Urinary bladder (tissue), 4 donors: Measurements from ENCODE around the gene GPC4. TPM values are rescaled to one million over a fixed set of nuclear protein-coding genes. Genes with fewer than 3 reads are reported as not detected.

ENCODE experiments used
- DNase-seq: peaks from one replicate; pipeline ENCODE4 v3.0.0-alpha.2; 2015; ENCODE audit errors: extremely low spot score
- H3K27ac ChIP-seq: one replicate; pipeline ENCODE4 v1.5.1; 2013; ENCODE audit warnings: low read depth, mild to moderate bottlenecking, moderate library complexity
- H3K36me3 ChIP-seq: one replicate; pipeline ENCODE4 v1.6.1; 2013; ENCODE audit warnings: mild to moderate bottlenecking, moderate library complexity; ENCODE audit not compliant: insufficient read depth
- H3K4me1 ChIP-seq: one replicate; pipeline ENCODE4 v1.6.1; 2013; ENCODE audit warnings: mild to moderate bottlenecking, moderate library complexity; ENCODE audit not compliant: insufficient read depth
- H3K4me3 ChIP-seq: one replicate; pipeline ENCODE4 v1.5.1; 2013; ENCODE audit warnings: low read depth, low read length
- WGBS: extraction: QIAGEN DNeasy Blood & Tissue Kit; methylation state at CpG from one replicate; pipeline ENCODE4 v1.1.7; 2013; 5-methylcytosine and 5-hydroxymethylcytosine counted together
- polyA plus RNA-seq: library from polyadenylated mRNA; stranded (reverse); fragments of 200-250 nt; gene quantifications from one replicate; pipeline ENCODE4 v1.2.3, GENCODE V29; 2013
- total RNA-seq: library from RNA; depleted of rRNA; stranded (reverse); fragments of >200 nt; gene quantifications from one replicate; pipeline ENCODE4 v1.2.3, GENCODE V29; 2014
- donor health status: healthy with polysubstance abuse.
- donor health status: healthy.

The GPC4 gene
- total and polyA plus RNA-seq, 2 donors: 16.9 to 18.3 TPM

GRCh38 chrX:133434197-133434820, 19.0 kb upstream of the GPC4 start:
- Histone ChIP-seq H3K27ac (no peak overlapping the region), H3K4me3 (no peak overlapping the region), H3K36me3 (no peaks in the 10 kb centered on the region), H3K4me1 (no peaks in the 10 kb centered on the region)
- 83% methylated on average over 4 of the region's 4 CpGs for WGBS
- DNase-seq: no peak

GRCh38 chrX:133419911-133420310, 4.6 kb upstream of the GPC4 start:
- Histone ChIP-seq H3K4me1 (no peaks in the 10 kb centered on the region), H3K4me3 (no peak overlapping the region), H3K36me3 (no peaks in the 10 kb centered on the region), H3K27ac (no peak overlapping the region)
- 93% methylated on average over 2 of the region's 2 CpGs for WGBS
- no peak for DNase-seq

- Histone ChIP-seq H3K27ac (no peak overlapping the region), H3K36me3 (no peaks in the 10 kb centered on the region), H3K4me1 (no peaks in the 10 kb centered on the region), H3K4me3 (no peak overlapping the region)
- WGBS: 81% methylated on average over 2 of the region's 2 CpGs
- DNase-seq: no peak
Observed at GRCh38 chrX:133418588-133418987, 3.3 kb upstream of the GPC4 start.

- no peak for DNase-seq
- Histone ChIP-seq H3K4me1 (no peaks in the 10 kb centered on the region), H3K4me3 (no peak overlapping the region), H3K27ac (no peak overlapping the region), H3K36me3 (no peaks in the 10 kb centered on the region)
- 77% methylated on average over 6 of the region's 6 CpGs for WGBS
Observed at GRCh38 chrX:133417364-133417763, 2.1 kb upstream of the GPC4 start.

- DNase-seq: no peak
Observed at GRCh38 chrX:133414406-133415275, 648 bp downstream of the GPC4 start.

GRCh38 chrX:133413218-133413925, 1.9 kb downstream of the GPC4 start:
- H3K4me3 ChIP-seq: peak overlapping the region; percentile 39
- DNase-seq: no peak
- H3K27ac ChIP-seq: no peak overlapping the region
- no peaks in the 10 kb centered on the region for H3K36me3 ChIP-seq
- 7% methylated on average over 38 of the region's 38 CpGs for WGBS
- no peaks in the 10 kb centered on the region for H3K4me1 ChIP-seq

More at GRCh38 chrX:133414406-133415275, 648 bp downstream of the GPC4 start:
- under 1% methylated on average over 92 of the region's 93 CpGs for WGBS
- H3K27ac ChIP-seq: no peak overlapping the region
- H3K36me3 ChIP-seq: no peaks in the 10 kb centered on the region
- no peaks in the 10 kb centered on the region for H3K4me1 ChIP-seq
- peak overlapping the region; percentile 39 for H3K4me3 ChIP-seq

- Histone ChIP-seq H3K27ac (no peak overlapping the region), H3K4me1 (no peaks in the 10 kb centered on the region), H3K4me3 (no peak overlapping the region), H3K36me3 (no peaks in the 10 kb centered on the region)
- no peak for DNase-seq
- whole genome bisulfite sequencing: 79% methylated on average over 5 of the region's 5 CpGs
Observed at GRCh38 chrX:133412665-133413064, 2.6 kb downstream of the GPC4 start.

GRCh38 chrX:133412246-133412645, 3.0 kb downstream of the GPC4 start:
- H3K4me3 ChIP-seq: no peak overlapping the region
- 52% methylated on average over 3 of the region's 3 CpGs for WGBS
- H3K27ac ChIP-seq: no peak overlapping the region
- no peaks in the 10 kb centered on the region for H3K4me1 ChIP-seq
- no peak for DNase-seq
- no peaks in the 10 kb centered on the region for H3K36me3 ChIP-seq

- Histone ChIP-seq H3K36me3 (no peaks in the 10 kb centered on the region), H3K4me3 (no peak overlapping the region), H3K27ac (no peak overlapping the region), H3K4me1 (no peaks in the 10 kb centered on the region)
- no peak for DNase-seq
- 34% methylated on average over 3 of the region's 3 CpGs for WGBS
Observed at GRCh38 chrX:133410550-133410949, 4.7 kb downstream of the GPC4 start.

GRCh38 chrX:133405498-133406185, 9.6 kb downstream of the GPC4 start:
- Histone ChIP-seq H3K36me3 (no peaks in the 10 kb centered on the region), H3K4me3 (no peak overlapping the region), H3K4me1 (no peaks in the 10 kb centered on the region), H3K27ac (no peak overlapping the region)
- no peak for DNase-seq
- WGBS: 80% methylated on average over 4 of the region's 4 CpGs

- no peaks in the 10 kb centered on the region for H3K4me1 ChIP-seq
- H3K4me3 ChIP-seq: no peak overlapping the region
- H3K27ac ChIP-seq: no peak overlapping the region
- no peaks in the 10 kb centered on the region for H3K36me3 ChIP-seq
- 92% methylated on average over 4 of the region's 4 CpGs for WGBS
- DNase-seq: no peak
Observed at GRCh38 chrX:133403984-133404383, 11.3 kb downstream of the GPC4 start.

- Histone ChIP-seq H3K27ac (no peak overlapping the region), H3K4me3 (no peak overlapping the region), H3K4me1 (no peaks in the 10 kb centered on the region), H3K36me3 (no peaks in the 10 kb centered on the region)
- 70% methylated on average over 10 of the region's 10 CpGs for WGBS
- no peak for DNase-seq
Observed at GRCh38 chrX:133402830-133403625, 12.3 kb downstream of the GPC4 start.

- Histone ChIP-seq H3K36me3 (no peaks in the 10 kb centered on the region), H3K4me3 (no peak overlapping the region), H3K4me1 (no peaks in the 10 kb centered on the region), H3K27ac (no peak overlapping the region)
- DNase-seq: no peak
- WGBS: 20% methylated on average over 2 of the region's 2 CpGs
Observed at GRCh38 chrX:133402042-133402453, 13.2 kb downstream of the GPC4 start.
